Activated T-helper 1 cell treated with anti-CD3 and anti-CD28 coated beads, Interleukin-12 subunit alpha, Interleukin-12 subunit beta, Interleukin-2, Interleukin-4 antibody, amounts not matched to agents 30 ng/mL and 10 ng/mL and 1 ng/mL, durations not matched to agents 14 hours and 24 hours and 36 hours (primary cell): ENCODE measurements around the gene TPM4. TPM values are rescaled to one million over a fixed set of nuclear protein-coding genes. Genes with fewer than 3 reads are reported as not detected.
"Not testable (repeated sequence)": the region's sequence is repeated elsewhere in the genome, so short reads cannot be mapped to it uniquely, and the experiment has no call there.

Experiments
- DNase-seq: peaks from one replicate; pipeline ENCODE4 v3.0.0; 2021; ENCODE audit warnings: low spot score
- H3K27ac Mint-ChIP-seq: one replicate; pipeline ENCODE4 v1.8.0; 2021; ENCODE audit warnings: mild to moderate bottlenecking, mixed read lengths
- H3K27me3 Mint-ChIP-seq: one replicate; pipeline ENCODE4 v1.8.0; 2022; ENCODE audit warnings: mild to moderate bottlenecking, moderate library complexity, mixed read lengths; ENCODE audit not compliant: insufficient read depth
- H3K36me3 Mint-ChIP-seq: one replicate; pipeline ENCODE4 v1.8.0; 2021; ENCODE audit warnings: low read depth, mixed read lengths
- H3K4me1 Mint-ChIP-seq: one replicate; pipeline ENCODE4 v1.8.0; 2021; ENCODE audit warnings: low read depth, mixed read lengths
- H3K4me3 Mint-ChIP-seq: one replicate; pipeline ENCODE4 v1.8.0; 2021; ENCODE audit warnings: mild to moderate bottlenecking, moderate library complexity, mixed read lengths
- H3K9me3 Mint-ChIP-seq: one replicate; pipeline ENCODE4 v1.8.0; 2021; ENCODE audit warnings: mixed read lengths
- intact Hi-C: fragments of 100-400 bp; cut with micrococcal nuclease; formaldehyde crosslinking; loops from one replicate; pipeline ENCODE4 v1.15.1; 2024
- total RNA-seq: library from RNA; stranded (reverse); gene quantifications from 2 replicates; pipeline ENCODE4 v1.2.3, GENCODE V29; 2022

The TPM4 gene
- total RNA-seq, 1 donor from 2014 or later, result 351 TPM

DNA sequence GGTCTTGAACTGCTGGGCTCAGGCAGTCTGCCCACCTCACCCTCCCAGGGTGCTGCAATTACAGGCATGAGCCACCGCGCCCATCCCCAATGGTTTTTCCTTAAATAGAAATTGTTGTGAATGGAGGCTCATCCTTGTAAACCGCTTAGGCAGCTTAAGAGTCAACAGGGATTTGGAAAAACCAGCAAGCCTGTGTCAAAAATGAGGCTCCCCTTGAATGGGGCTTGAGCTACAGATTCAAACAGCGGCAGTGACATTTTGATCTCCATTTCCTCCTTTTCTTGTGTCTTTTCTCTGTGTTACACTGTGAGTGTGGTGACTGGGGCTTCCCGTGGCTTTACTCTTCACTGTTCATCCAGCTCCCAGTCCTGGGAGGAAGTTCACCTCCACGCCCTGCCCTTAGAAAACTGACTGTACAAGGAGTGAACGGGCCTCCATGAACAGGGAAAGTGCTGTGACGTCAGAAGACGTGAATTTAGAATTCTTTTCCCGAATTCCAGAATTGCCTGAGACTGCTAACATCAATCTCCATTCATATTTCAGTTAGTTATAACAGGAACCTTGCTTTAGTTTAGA lies 20.1 kb downstream of the TPM4 start:
- intact Hi-C loops, result no loop called here
- no peak for DNase-seq
- Mint-ChIP-seq H3K9me3 (no peaks in the 10 kb centered on the region), H3K4me1 (peaks cover 33% of the 10 kb centered on the region), H3K27ac (peak overlapping the region; percentile 63), H3K36me3 (peaks cover 63% of the 10 kb centered on the region), H3K27me3 (no peaks in the 10 kb centered on the region), H3K4me3 (peak overlapping the region; percentile 51)

DNA sequence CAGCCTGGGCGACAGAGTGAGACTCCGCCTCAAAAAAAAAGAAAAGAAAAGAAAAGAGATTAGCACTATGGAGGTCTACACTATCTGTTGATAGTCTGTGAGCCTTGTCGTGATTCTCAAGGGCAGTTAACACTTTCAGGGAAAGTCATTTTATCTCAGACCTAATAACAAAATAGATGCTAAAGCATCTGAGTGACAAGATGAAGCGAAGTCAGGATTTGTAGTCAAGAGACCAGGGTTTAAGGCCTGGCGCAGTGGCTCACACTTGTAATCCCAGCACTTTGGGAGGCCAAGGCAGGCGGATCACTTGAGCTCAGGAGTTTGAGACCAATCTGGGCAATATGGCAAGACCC lies 22.1 kb downstream of the TPM4 start:
- Mint-ChIP-seq H3K36me3 (peaks cover 63% of the 10 kb centered on the region), H3K4me1 (peaks cover 26% of the 10 kb centered on the region), H3K27ac (peak overlapping the region; percentile 44), H3K9me3 (no peaks in the 10 kb centered on the region), H3K27me3 (no peaks in the 10 kb centered on the region), H3K4me3 (no peak overlapping the region)
- no peak for DNase-seq
- intact Hi-C loops, result no loop called here

DNA sequence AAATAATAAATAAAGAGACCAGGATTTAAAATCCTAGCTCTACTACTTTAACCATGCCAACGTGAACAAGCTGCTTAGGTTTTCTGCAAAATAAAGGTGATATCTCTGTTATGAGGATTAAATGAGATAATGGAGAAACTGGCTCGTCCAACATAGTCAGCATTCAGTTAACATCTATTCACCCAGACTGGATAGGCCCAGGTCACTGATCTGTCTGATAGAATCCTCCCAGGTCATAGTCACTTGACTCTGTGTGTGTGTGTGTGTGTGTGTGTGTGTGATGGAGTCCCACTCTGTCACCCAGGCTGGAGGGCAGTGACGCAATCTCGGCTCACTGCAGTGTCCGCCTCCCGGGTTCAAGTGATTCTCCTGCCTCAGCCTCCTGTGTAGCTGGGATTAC lies 22.5 kb downstream of the TPM4 start:
- no peak overlapping the region for H3K27ac Mint-ChIP-seq
- no peak for DNase-seq

DNA sequence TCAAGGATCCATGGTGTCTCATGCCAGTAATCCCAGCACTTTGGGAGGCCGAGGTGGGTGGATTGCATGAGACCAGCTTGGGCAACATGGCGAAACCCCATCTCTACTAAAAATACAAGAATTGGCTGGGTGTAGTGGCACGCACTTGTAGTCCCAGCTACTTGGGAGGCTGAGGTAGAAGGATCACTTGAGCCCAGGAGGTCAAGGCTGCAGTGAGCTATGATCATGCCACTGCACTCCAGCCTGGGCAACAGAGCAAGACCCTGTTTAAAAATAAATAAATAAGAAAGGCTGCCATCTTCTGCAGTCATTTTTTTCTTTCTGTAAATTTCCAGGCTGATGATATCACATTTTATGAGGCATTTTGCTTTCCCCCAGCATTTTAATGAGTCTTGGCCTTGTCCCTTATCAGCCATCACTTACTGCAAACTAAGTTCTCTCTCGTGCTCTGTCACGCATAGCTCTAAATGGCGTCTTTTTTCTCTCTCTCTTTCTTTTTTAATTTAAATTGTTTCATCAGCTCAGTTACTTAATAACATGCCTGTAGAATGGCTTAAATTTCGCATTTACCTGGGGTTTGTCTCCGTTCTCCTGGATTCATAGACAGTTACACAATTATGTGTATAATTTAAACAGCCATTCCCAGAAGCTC lies 23.1 kb downstream of the TPM4 start:
- peaks cover 23% of the 10 kb centered on the region for H3K4me1 Mint-ChIP-seq

More for the DNA sequence above, 22.5 kb downstream of the TPM4 start:
- Mint-ChIP-seq H3K27me3 (no peaks in the 10 kb centered on the region), H3K9me3 (no peaks in the 10 kb centered on the region), H3K4me3 (no peak overlapping the region), H3K36me3 (peaks cover 59% of the 10 kb centered on the region), H3K4me1 (peaks cover 23% of the 10 kb centered on the region)
- intact Hi-C loops, result no loop called here

DNA sequence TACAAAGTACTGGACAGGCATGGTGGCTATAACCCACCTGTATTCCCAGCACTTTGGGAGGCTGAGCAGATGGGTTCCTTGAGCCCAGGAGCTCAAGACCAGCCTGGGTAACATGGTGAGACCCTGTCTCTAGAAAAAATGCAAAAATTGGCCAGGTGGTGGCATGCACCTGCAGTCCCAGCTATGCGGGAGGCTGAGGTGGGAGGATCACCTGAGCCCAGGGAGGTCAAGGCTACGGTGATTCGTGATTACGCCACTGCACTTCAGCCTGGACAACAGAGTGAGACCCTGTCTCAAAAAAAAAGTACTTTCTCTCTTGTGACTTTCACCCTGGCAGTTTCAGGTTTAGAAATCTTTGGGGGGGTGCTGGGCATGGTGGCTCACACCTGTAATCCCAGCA lies 24.2 kb downstream of the TPM4 start:
- no peak for DNase-seq
- intact Hi-C loops, result no loop called here
- Mint-ChIP-seq H3K9me3 (no peaks in the 10 kb centered on the region), H3K36me3 (peaks cover 52% of the 10 kb centered on the region), H3K4me3 (no peak overlapping the region), H3K4me1 (peaks cover 12% of the 10 kb centered on the region), H3K27ac (no peak overlapping the region), H3K27me3 (no peaks in the 10 kb centered on the region)

More for the DNA sequence above, 23.1 kb downstream of the TPM4 start:
- DNase-seq, intact Hi-C loops, H3K9me3 Mint-ChIP-seq, H3K27ac Mint-ChIP-seq, H3K27me3 Mint-ChIP-seq, H3K4me3 Mint-ChIP-seq: not testable (repeated sequence)
- H3K36me3 Mint-ChIP-seq, result peaks cover 57% of the 10 kb centered on the region

DNA sequence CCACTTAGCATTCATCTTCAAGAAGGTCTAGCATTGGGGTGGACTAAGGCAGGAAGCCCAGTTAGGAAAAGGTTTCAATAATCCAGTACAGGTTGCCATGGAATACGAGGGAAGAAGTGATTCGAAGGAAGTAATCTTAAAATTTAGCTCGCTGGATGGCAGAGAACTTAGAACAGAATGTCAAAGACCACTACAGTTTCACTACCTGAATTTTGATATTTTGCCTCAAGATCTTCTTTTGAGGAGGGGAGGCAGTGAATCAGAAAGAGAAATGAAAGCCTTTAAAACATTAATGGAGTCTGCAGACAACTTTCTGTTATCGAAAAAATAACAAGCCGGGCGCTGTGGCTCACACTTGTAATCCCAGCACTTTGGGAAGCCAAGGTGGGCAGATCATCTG lies 28.4 kb downstream of the TPM4 start:
- H3K27ac Mint-ChIP-seq, result no peak overlapping the region

DNA sequence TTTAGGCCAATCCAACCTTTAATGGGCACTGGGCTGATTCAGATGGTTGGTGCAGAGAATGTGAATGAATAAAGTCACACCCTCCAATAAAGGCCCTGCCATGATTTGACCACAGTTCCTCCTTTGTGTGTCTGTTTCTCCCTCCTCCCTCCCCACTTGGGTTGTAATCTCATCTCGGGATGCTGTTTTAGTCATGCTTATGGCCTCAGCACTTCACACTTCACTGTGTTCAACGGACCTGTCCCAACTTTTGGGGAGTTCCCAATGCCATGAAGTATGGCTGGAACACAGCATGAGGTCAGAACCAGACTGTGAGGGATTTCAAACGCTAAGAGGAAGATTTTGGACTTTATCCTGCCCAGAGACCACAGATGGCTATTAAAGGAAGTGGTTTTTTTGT lies 29.8 kb downstream of the TPM4 start:
- Mint-ChIP-seq H3K4me1 (peaks cover 10% of the 10 kb centered on the region), H3K27ac (peak overlapping the region; percentile 29), H3K9me3 (no peaks in the 10 kb centered on the region), H3K36me3 (peaks cover 27% of the 10 kb centered on the region), H3K4me3 (no peak overlapping the region), H3K27me3 (no peaks in the 10 kb centered on the region)
- intact Hi-C loops, result no loop called here
- no peak for DNase-seq

More for the DNA sequence above, 28.4 kb downstream of the TPM4 start:
- DNase-seq, result no peak
- no peaks in the 10 kb centered on the region for H3K9me3 Mint-ChIP-seq
- peaks cover 31% of the 10 kb centered on the region for H3K36me3 Mint-ChIP-seq
- peaks cover 9% of the 10 kb centered on the region for H3K4me1 Mint-ChIP-seq
- intact Hi-C loops, result no loop called here
- H3K27me3 Mint-ChIP-seq, result no peaks in the 10 kb centered on the region
- H3K4me3 Mint-ChIP-seq, result no peak overlapping the region

DNA sequence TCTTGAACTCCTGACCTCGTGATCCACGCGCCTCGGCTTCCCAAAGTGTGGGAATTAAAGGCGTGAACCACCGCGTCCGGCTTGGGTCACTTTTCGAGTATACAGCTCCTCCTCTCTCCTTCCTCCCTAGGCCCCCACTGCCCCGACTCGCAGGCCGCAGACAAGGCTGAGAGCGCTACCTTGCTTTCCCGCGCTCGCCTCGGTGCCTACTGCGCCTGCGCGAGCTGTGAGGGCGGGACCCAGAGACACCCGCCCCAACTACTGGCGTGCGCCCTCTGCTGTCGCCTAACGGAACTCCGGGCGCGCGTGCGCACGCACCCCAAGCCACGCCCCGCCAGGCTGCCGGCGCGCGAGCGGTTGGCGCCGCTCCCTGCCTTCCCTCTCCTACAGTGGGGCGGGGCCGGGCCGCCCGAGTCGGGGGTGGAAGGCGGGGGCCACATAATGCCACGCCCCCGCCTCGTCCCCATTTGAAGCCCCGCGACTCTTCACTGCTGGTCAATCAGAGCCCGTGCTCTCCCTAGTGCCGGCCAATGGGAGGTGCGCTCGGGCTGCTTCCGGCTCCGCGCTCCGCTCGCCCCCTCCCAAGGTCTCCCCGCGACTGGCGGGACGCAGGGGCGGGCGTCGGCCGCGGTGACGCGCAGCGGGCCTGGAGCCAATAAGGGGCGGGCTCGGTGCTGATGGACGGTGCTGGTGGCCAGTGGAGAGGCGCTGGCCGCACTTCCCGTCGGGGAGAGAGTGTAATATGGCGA lies 35.0 kb downstream of the TPM4 start, which contains the start of gene RAB8A:
Gene RAB8A, plus strand, starts transcription at position 730 of the 749 bp plus-strand sequence. Its CDS starts 13 bp downstream, at position 743.
- DNase-seq, result peak; percentile 99
- no peaks in the 10 kb centered on the region for H3K9me3 Mint-ChIP-seq
- H3K36me3 Mint-ChIP-seq, result peaks cover 25% of the 10 kb centered on the region
- intact Hi-C loops, result loop anchor here (1.0 to 2.0 kb wide), 13 partner anchors 8 to 986 kb away; partner anchors contain the start of genes AP1M1, C19orf44, CALR3 and CHERP
- peaks cover 1% of the 10 kb centered on the region for H3K27me3 Mint-ChIP-seq
- peak within 1 kb of the TSS; percentile 98 for H3K4me3 Mint-ChIP-seq
- H3K4me1 Mint-ChIP-seq, result peaks cover 27% of the 10 kb centered on the region
- H3K27ac Mint-ChIP-seq, result peak within 1 kb of the TSS; percentile 95

DNA sequence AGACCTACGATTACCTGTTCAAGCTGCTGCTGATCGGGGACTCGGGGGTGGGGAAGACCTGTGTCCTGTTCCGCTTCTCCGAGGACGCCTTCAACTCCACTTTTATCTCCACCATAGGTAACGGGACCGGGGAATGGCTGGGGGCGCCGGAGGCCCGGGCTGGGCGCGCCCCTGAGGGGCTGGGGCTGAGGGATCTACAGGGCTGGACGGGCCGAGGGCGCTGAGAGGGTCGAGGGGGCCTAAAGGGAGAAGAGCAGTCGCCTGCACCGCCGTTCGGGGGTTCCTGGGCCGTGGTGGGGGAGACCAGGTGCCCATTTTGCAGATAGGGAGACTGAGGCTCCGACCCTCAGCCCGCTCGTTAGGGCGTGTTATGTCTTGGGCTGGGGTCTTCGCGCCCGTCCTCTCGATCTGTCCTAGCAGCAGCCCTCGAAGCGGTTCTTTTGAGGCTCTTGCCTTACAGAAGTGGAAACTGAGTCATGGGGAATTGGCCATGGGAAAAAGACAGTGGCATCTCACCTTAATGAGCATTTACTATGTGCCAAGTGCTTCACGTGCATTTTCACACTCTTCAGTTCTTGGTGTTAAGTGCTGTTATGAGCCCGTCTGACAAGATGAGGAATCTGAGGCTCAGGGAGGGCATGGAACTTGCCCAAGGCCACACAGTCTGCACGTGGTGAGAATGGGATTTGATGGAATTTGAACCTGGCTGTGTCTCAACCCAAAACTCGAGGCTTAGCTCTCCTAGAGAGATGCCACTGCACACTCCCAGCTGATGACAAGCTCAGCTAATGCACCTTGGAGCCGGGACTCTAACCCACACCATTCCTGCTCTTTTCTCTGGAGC lies 35.8 kb downstream of the TPM4 start:
- H3K27me3 Mint-ChIP-seq, result peaks cover 1% of the 10 kb centered on the region
- H3K9me3 Mint-ChIP-seq, result no peaks in the 10 kb centered on the region
- no peak for DNase-seq
- H3K36me3 Mint-ChIP-seq, result peaks cover 24% of the 10 kb centered on the region
- intact Hi-C loops, result loop anchor here (1.0 to 2.0 kb wide), 13 partner anchors 7 to 987 kb away; partner anchors contain the start of genes AP1M1, C19orf44, CALR3 and CHERP
- peaks cover 31% of the 10 kb centered on the region for H3K4me1 Mint-ChIP-seq
- H3K27ac Mint-ChIP-seq, result peak overlapping the region; percentile 95
- peak overlapping the region; percentile 98 for H3K4me3 Mint-ChIP-seq

DNA sequence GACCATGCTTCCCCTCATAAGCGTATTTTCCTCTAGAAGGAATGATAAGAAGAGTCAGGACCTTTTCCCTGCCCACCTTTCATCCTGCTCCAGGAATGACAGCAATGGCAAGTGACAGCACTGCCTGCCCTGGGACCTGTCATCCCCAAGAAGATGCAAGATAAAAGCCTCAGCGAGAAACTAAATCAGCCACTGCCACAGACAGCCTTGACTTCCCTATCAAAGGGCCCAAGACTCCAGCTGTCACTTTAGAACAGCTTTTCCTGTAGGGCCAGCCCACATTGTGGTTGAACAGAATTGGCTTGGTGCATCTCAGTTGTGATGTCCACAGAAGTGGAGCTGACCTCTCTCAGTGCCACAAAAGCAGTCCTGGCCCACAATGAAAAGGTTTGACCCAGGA lies 36.5 kb downstream of the TPM4 start:
- peaks cover 23% of the 10 kb centered on the region for H3K36me3 Mint-ChIP-seq
- peaks cover 38% of the 10 kb centered on the region for H3K4me1 Mint-ChIP-seq
- intact Hi-C loops, result no loop called here

DNA sequence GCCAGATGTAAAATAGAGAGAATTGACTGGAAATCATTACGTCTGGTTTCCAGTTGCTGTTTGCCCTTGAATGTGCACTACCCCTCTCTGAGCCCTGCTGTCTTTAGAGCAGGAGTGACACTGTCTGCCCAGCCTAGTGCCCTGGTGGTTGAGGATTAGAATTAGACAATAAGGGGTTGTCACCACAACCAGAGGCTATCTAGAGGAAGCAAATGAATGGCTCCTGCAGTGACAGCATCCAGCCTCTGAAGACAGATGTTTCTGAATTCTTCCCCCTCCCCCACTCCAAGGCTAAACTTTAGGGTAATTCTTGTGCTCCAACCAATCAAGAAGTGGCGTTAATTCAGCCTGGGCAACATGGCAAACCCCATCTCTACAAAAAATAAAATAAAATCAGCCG lies 37.4 kb downstream of the TPM4 start:
- Mint-ChIP-seq H3K27me3 (peaks cover 1% of the 10 kb centered on the region), H3K4me1 (peaks cover 47% of the 10 kb centered on the region), H3K4me3 (peak overlapping the region; percentile 77), H3K36me3 (peaks cover 31% of the 10 kb centered on the region), H3K27ac (peak overlapping the region; percentile 58), H3K9me3 (no peaks in the 10 kb centered on the region)
- no peak for DNase-seq
- intact Hi-C loops, result no loop called here

More for the DNA sequence above, 36.5 kb downstream of the TPM4 start:
- Mint-ChIP-seq H3K4me3 (peak overlapping the region; percentile 98), H3K27ac (peak overlapping the region; percentile 95), H3K9me3 (no peaks in the 10 kb centered on the region), H3K27me3 (peaks cover 1% of the 10 kb centered on the region)
- DNase-seq, result no peak

DNA sequence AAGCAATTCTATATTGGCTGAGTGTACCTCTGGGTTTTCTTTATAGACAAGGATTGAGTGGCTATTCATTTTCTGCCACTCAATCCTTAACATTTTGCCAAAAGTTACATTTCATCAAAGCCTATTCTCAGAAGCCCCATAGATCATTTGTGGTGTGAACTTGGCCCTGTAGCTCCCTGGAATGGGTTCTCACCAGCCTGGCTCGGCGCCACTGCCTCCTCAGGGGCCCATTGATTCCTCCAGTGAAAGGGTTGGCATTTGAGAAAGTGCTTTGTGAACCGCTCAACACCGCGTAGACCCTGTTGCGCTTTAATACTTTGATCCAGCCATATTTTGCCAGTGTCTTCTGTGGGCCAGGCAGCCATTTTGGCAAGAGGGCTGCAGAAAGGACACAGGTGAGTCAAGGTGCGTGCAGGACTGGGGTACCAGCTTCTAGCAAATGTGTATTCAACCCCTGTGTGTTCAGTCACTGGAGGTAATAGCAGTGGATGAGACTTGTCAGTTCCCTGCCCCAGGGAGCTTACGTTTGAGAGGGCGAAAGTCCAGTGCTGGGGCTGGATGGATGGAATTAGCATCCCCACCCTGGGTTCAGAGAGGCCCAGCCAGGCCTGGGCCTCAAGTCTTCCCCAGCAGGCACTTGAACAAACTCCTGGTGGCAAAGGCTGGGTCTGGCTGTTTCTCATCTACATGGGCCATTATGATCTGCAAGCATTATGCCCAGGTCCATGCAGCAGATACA lies 39.2 kb downstream of the TPM4 start:
- Mint-ChIP-seq H3K36me3 (peaks cover 39% of the 10 kb centered on the region), H3K4me3 (no peak overlapping the region), H3K9me3 (no peaks in the 10 kb centered on the region), H3K27me3 (peaks cover 1% of the 10 kb centered on the region), H3K27ac (peak overlapping the region; percentile 62), H3K4me1 (peaks cover 57% of the 10 kb centered on the region)
- intact Hi-C loops, result no loop called here
- no peak for DNase-seq
